SKM-1 (cell line): ENCODE results near the gene SLC6A6.

Experiments used
- DNase-seq: peaks from one replicate; lab custom pipeline; 2025; ENCODE audit not compliant: unreplicated experiment; lab: John Stamatoyannopoulos, UW

The SLC6A6 gene

DNA sequence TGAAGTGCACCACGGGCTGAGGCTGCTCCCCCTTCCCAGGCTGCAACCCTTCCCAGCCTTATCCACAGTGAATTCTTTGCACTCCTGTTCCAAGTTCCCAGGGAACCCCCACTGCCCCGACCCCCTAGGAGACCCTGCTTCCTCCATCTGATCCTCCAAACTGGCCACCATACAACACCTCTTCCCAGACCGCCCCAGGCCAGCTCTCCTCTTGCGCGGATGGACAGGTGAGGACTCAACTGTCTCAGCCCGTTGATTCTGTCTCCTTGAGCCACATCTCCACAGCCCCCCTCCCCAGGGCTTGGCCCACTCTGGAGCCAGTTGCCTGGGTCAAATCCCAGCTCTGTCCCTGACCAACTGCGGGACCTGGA is 116.0 kb downstream of the SLC6A6 start:
- DNase-seq, result no peak

DNA sequence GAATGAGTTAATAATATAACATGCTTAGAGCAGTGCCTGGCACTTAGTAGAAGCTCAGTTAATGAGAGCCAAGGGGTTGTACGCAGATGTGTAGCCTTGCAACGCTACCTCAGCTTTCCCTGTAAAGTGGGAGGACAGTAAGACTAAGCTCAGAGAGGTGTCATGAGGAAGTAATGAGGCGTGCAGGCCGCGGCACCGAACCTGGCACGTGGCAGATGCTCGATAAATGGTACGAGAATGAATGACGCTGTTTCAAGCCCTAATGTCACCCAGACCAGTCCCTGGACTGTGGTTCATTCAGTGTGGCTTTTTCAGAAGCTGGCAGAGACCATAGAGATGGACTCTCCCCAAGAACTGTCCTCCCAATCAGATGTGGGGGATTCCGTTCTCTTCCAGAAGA is 116.5 kb downstream of the SLC6A6 start:
- no peak for DNase-seq

DNA sequence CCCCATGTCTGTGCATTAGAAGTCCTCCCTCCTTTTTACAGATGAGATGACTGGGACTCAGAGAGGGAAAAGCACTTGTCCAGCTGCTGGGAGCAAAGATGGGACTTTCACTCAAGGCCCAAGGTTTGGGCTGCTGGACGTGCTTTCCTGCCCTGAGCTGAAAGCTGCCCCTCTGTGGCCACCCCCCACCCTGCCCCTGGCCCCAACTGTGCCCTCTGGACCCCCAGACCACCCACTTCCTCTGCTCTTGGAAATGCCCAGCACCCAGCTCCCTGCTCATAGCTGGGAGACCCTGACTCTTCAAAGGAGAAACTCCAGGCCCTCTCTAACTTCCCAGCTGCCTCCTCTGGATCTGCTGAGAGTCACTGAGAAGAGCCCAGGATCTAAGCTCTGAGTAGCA is 117.0 kb downstream of the SLC6A6 start:
- no peak for DNase-seq

DNA sequence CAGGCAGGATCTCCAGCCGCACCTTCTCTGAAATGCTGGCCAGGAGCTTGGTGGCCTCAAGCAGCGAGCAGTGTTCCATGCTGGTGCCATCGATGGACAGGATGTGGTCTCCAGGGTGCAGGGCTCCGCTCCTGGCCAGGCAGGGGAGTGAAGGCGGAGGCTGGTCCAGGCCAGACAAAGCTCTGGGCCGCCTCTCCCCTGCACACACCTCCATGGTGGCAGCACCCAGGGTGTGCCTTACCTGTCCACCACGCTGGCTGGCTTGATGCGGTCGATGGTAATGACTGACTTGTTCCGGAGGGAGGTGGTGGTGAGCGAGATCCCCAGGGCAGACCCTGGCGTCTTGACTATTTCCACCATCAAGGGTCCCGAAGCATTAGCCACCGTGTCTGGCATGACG is 117.7 kb downstream of the SLC6A6 start:
- no peak for DNase-seq

DNA sequence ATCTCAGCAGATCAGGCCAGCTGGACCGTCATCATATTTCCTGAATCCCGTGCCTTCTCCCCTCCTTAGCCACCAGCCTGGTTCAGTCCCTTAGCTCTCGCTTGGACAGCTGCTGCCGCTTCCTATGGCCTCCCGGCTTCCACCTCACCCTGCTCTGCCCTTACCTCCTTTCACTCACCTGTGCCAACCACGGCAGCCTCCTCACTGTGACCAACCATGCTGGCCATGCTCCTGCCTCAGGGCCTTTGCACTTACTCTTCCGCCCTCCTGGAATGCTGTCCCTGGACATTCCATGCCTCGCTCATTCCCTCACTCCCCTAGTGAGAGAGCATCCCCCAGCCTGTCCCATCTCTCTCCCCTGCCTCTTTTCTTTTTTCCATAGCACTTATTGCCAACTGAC is 118.6 kb downstream of the SLC6A6 start:
- no peak for DNase-seq

DNA sequence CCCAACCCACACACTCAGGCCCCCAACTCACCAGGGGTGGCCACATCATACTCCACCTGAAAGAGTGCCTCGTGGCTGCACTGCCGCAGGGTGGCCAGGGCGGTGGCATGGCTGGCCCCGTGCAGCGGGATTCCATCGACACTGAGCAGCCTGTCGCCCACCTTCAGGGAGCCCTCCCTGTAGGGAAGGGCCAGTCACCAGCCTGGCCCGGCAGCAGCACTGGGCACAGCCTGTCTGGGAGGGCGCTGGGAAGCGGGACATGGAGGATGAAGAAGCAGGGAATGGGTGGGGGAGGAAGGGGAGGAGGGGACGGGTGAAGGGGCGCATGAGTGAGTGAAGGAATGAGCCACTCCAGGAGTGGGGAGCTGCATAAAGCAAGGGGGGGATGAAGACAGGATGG is 119.2 kb downstream of the SLC6A6 start:
- no peak for DNase-seq

DNA sequence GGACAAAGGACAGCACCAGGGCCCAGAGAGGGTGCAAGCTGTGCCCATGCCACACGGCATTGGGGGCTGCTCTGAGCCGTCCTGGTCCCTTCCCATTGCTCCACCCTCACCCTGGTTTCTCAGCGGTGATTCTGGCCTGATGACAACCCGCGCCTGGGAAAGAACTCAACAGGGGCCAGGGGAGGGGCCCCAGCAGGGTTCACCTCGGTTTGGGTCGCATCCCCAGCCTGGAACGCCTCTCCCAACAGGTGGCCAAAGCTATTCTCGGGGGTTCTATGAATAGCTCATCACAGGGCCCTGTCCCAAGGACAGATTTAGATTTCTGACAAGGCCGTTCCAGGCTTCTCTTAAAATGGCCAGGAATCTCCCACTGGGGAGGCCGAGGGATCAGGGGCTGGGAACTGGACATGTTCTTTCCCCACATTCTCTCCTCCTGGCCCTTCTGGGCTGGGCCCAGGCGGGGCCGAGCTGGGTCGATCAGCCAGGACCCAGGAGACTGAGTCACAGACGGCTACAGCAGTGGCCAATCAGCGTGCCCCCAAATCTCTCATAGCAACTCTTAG is 119.8 kb downstream of the SLC6A6 start:
- DNase-seq, result no peak

DNA sequence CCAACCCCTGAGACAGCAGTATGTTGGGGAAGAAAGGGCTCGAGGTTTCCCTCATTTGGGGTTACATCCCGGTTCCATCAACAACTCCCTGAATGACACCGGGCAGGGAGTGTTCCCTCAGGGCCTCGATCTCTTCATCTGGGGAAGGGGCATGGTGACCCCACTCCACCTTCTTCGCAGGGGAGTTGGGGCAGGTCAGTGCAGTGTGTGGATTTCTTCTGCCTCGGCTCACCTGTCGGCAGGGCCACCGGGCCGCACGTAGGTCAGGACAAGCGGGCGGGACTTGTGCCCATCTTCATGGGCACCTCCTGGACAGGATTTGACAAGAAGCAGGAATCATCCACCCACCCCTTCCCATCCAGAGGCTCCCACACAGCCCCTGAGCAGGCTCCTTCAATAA is 120.4 kb downstream of the SLC6A6 start:
- DNase-seq, result no peak

DNA sequence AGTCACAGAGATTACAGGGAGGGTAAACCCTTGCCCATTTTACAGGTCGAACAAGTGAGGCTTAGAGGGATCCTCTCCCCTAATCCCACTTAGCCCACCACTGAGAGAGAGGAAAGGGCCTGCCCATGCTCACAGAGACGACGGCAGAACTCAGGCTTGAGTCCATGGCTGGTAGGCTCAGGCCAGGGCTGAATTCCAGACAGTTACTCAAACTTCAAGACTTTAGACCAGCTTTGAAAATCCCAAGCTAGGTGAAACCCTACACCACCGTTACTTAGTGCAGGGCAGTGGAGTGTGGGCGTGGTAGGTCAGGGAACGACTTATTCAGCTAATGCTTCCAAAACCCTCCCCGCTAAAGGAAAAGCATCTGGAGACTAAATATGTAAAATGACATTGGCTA is 121.4 kb downstream of the SLC6A6 start:
- DNase-seq, result no peak

DNA sequence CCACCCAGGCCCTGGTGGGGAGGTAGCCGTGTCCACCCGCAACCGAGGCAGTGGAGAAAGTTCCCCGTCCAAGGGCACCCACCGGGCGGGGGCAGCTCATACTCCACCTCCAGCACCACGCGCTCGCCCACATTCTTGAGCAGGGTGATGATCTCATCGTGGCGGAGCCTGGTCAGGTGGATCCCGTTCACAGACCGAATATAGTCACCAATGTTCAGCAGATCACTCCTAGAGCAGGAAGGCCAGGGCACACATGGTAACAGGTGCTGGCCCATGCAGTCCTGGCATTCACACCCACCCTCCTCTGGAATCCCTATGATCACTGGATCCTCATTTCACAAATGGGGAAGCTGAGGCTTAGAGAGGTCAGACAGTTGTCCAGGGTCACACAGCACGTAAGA is 121.9 kb downstream of the SLC6A6 start:
- DNase-seq, result no peak

DNA sequence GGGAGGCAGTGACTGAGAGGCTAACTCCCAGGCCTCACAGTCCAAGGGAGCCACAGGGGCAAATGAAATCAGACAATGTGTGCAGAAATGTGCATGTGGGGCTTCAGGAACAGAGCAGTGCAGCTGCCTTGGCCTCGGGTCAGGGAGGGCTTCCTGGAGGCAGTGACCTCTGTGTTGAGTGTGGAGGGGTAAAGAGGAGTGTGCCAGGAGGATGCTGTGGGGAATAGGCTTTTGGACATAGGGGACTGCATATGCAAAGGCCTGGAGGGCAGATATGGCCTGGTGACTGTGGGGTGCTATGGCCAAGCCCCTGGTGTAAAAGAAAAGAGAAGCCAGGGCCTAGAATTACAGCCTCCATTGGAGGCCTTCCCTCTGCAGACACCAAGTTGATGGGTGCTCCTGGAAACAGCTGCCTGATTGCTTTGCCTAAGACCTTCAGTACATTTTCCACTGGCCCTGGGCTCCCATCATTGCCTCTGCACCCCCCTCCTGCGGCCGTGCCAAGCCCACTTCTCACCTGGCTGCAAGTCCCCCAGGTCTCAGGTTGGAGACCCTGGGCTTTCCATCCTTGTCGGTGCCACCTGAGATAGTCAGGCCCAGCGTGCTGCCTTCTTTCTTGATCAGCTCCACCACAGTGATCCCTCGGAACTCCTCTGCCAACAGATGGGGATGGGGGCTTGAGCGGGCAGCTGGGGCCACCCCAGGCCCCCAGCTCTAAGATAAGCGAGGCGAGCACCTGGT is 122.7 kb downstream of the SLC6A6 start:
- DNase-seq, result no peak

DNA sequence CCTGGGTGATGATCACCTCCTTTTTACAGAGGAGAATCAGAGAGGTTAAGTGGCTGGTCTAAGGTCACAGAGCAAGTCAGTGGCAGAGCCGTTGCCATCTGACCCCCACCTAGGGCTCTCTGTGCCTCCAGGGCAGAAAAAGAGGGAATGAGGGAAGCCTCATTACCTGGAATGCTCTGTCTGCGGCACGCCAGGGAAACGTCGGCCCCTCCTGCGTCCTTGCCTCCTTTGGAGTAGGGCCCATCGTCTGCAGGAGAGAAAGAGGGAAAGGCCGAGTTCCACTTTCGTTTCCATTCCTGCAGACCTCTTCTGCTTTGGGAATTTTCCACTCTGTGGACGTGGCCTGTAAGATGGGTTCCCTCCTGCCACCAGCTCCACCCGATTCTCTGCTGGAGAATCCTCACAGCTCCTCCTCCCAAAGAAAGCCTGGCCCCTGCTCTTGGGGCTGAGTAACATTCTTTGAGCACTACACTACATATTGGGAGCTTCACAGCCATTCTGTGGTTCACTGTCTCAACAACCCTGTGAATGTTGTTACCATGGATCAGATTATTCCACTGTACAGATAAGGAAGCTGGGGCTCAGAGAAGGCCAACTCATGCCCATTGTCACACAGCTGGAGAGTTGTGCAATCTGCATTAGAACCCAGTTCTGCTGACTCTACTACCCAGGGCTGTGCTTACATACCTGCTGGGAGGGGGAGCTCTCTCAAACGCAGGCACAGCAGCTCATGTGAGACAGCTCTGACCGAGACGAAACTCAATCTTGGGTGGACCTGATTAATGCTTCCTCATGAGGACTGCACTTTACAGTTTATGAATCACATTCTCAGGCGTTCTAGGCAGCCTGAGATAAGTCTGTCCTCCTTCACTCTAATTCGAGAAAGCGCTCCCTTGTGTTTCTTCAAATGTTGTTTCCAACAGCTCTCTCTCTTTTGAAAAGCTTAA is 123.6 kb downstream of the SLC6A6 start:
- DNase-seq, result no peak

DNA sequence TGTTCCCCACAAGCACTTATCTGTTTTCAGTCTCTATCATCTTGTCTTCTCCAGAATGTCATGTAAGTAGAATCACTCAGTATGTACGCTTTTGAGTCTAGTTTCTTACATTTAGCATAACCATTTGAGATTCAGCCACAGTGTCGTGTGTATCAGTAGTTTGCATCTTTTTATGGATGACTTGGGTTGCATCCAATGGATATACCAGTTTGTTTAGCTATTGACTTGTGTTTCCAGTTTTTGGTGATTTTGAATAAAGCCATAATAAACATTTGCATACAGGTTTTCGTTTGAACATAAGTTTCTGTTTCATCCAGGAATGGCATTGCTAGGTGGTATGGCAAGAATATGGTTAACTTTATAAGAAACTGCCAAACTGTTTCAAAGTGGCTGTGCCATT is 125.7 kb downstream of the SLC6A6 start:
- DNase-seq, result no peak

DNA sequence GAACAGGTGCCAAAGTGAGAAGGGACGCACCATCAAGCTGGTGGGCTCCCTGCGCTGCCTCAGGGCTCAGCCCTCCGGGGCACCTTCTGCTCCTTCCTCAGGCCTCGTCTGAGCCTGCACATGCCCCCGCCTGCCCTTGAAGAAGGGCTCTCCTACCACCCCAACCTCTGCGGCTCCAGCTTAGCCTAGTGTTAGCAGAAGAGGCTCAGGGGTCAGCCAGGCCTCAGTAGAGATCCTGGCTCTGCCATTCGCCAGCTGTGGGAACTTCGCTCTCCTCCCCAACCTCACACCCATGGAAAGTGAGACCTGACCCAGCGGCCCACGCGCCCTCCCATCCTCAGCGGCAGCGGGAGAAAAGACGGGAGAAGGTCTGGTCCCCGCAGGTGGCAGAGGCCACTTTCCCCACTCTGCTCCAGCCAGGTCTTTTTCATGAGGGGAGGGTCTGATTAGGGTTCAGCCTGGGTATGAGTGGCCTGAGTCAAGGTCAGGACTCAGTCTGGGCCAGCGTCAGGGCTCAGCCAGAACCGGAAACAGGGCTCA is 129.5 kb downstream of the SLC6A6 start:
- DNase-seq, result no peak

DNA sequence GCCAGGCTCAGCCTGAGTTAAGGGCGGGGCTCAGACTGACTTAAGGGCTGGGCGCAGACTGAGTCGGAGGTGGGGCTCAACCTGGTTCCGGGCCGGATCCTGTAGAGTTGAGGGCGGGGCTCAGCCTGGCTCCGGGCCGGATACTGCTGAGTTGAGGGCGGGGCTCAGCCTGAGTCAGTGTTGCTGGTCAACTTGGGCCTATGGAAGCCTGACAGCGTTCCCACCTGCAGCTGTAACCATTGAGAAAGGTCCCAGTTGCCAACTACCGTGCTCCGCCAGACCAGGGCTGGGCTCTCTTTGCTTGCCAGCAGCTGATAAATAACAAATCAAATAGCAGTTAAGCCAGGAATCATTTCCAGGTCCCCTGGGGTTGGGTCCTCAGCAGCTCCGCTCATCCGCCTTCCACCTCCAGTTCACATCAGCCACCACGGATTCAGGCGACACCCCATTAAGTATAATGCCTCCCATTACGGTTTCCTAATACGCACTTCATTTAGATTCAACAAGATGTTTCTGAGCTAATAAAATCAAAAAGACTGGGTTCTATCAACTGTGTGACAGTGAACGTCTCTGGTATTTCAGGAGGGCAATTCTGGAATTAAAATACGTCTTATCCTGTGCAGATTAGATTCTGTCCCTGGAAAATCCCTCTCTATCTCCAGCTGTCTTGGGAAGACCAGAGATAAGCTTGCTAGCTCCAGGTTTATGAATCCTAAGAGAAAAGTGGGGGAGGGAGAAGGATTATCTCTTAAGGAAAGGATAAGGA is 130.5 kb downstream of the SLC6A6 start:
- DNase-seq, result no peak

DNA sequence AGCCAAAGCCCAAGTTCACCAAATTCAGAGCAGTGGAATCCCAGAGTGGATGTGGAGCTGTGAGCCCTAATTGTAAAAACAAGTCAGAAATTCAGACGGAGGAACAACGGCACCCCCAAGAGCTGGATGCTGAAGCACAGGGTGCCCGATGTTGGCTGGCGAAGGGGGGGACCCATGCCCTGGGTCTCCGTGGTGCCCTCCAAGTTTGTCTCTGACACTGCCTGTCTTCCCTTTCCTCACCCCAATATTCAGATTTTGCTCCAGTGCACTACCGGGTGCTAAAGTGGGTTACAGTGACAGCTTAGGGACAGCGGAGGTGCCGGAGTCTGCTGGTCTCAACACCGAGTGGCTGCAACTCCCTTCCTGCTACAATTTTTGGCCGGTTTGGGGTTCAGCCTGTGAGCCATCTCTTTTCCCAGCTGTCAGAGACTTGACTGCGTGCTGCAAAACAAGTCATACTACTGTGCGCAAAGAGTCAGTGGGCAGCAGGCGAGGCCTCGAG is 131.1 kb downstream of the SLC6A6 start:
- DNase-seq, result no peak

DNA sequence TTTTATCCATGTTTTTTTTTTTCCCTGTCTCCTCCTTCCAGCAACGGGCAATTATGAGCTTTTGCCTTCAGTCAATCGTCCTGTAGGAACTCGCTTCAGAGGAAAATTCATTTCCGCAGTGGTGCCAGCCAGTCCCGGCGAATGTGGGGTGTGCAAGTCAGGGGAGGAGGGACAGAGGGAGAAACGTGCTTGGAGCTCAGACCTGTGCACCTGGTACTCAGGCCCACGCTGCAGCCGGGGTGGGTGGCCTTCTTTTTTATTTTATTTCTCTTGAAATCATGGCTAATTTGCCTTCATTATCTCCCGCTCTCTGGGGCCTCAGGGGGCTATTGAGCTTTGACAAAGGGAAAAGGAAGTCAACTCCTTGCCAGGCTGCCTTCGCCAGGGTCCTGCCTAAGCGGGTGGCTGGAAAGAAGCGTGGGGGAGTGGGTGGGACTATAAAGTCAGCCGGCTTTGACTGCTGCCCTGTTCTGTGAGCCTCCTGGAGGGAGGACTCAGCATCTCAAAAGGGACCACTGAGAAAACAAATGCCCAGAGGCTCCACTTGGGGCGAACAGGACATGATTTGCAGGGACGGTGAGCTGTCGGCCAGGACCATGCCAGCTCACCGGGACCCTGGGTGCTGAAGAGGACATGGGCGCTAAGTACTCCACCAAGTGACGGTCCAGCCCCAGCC is 132.2 kb downstream of the SLC6A6 start:
- no peak for DNase-seq

DNA sequence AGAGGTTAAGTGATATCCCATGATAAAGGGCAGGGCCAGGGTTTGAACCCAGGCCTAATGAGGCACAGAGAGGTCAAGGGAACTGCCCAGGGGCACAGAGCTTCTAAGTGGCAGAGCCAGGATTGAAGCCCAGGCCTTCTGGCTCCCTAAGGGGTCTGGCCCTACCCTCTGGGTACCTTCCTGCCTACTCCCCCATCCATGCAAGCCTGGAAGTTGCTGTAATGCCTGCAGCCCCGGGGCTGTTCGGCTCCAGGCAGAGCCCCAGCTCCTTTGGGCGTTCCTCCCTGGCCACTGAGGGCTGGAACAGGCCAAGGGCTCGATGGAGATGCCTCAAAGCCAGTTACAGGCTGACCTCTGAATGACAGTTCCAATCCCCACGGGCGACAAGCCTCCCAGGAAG is 133.2 kb downstream of the SLC6A6 start:
- no peak for DNase-seq

DNA sequence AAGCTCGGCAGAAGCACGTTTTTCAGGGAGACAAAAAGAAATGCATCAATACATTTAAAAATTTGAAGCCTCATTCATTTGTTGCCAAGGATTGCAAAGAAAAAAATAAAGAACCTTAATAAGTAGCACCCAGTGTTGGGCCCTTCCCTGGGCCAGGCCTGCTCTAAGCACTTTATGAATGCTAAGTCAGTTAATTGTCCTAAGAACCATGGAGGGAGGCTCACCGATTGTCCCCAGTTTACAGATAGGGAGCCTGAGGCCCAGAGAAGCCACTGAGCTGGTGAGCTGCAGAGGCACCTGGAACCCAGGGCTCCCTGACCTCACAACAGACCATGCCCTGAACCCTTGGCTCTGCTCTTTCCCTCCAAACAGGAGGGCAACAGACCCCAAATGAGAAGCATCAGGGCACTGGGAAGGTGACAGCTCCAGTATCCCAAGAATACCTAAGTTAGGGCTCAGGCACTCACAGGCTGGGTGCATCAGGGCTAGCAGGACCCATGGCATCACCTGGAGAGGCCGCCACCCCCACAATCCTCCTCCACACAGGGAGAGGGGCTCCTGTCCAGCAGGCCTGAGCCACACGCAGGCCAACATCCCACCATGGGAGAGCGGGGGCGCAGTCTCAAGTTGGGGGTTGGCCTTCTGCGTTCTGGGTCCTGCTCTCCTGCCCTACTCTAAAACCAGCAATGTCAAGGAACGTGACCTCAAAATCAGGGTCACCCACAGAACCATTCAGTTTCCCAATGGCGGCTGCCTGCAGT is 133.8 kb downstream of the SLC6A6 start:
- DNase-seq, result no peak
